NOMO-1 (cell line): ENCODE results near the gene IGFBP5.

Experiments
- DNase-seq, 2 experiments: peaks; one replicate each; lab custom pipeline; 2025; ENCODE audit not compliant: unreplicated experiment in 2 of 2; lab: John Stamatoyannopoulos, UW

Gene IGFBP5

DNA sequence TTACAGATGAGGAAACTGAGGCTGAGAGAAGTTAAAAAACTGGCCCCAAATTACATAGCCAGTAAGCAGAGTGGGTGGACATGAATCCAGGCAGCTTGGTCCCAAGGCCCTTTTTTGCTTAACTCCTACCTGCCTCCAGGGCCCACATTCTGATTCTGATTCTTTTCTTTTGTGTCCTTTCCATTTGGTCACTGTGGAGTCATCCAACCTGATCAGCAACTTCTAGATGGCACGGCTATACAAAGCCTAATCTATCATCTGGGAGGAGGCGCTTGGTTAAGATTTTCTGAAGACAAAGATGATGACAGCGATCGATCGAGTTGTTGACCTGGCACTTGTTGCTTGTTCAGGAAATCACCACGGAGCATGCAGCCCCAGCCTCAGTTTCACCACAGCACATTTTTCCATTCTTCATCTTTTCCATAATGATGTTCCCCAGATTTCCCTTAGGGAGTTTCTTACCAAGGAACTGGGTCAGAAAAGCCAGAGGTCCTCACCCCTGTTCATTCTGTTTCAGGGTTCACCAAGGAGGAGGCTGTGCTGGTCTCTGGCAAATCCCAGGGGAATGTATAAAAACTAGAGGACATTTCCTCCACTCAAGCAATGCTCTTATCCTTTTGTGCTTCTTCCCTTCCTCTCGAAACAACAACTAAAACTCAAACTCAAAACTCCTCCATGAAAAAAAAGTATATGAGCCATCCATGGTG is 69.0 kb downstream of the IGFBP5 start:
- no peak for DNase-seq

DNA sequence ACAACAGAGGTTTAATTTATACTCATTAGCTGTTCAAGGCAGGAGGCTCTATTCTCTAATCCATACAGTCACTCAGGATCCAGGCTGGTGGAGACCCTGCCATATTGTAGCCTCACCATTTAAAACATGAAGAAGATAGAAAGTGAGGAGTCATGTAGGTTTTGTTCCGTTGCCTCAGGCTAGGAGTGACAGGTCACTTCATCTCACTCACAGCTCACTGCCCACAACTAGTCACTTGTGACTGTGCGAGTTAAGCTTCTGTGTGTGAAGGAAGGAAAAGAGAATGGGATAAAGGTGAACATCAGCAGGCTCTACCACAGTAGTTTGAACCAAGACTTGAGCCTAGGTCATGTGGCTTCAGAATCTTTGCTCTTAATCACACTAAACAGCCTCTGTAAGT is 71.1 kb downstream of the IGFBP5 start:
- DNase-seq = no peak

DNA sequence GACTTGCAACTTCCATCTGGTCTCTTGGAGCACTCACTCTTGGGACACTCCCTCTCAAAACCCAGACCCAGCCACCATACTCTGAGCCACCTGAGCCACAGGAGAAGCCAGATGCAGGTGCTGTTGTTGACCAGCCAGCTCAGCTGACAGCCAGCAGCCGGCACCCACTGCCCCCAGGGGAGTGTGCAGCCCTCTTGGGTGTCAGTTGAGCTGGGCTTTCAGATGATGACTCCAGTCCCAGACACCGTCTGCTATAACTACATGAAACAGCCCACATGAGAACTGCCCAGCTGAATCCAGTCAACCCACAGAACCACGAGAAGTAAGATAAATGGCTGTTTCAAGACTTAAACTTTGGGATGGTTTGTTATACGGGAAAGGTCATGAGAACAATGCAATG is 72.8 kb downstream of the IGFBP5 start:
- DNase-seq = no peak
